HEK293 (cell line): ENCODE results near the gene ZNF224.

Experiments
- BCL11A ChIP-seq: fragments of 450-650 bp; formaldehyde crosslinking; IDR thresholded peaks from 2 replicates; pipeline ENCODE4 v1.5.1; 2016; ENCODE audit warnings: low read depth, missing biosample characterization, missing genetic modification characterization
- FEZF1 ChIP-seq: fragments of 450-650 bp; formaldehyde crosslinking; IDR thresholded peaks from 2 replicates; pipeline ENCODE4 v1.5.1; 2016; ENCODE audit warnings: missing biosample characterization, missing genetic modification characterization
- KLF10 ChIP-seq: fragments of 450-650 bp; IDR thresholded peaks from 2 replicates; pipeline ENCODE4 v1.5.1; 2018; ENCODE audit warnings: missing biosample characterization, mild to moderate bottlenecking, missing genetic modification characterization
- MYNN ChIP-seq: fragments of 450-650 bp; formaldehyde crosslinking; IDR thresholded peaks from 2 replicates; pipeline ENCODE4 v1.5.1; 2016; ENCODE audit warnings: missing biosample characterization, missing genetic modification characterization, borderline replicate concordance
- RBAK ChIP-seq: fragments of 450-650 bp; formaldehyde crosslinking; IDR thresholded peaks from 2 replicates; pipeline ENCODE4 v1.5.1; 2016; ENCODE audit warnings: missing biosample characterization, missing genetic modification characterization
- REPIN1 ChIP-seq: fragments of 450-650 bp; formaldehyde crosslinking; IDR thresholded peaks from 2 replicates; pipeline ENCODE4 v1.5.1; 2017; ENCODE audit warnings: missing biosample characterization, missing genetic modification characterization, low read depth
- SETDB1 ChIP-seq: IDR thresholded peaks from one replicate; pipeline ENCODE4 v1.6.1; 2017; ENCODE audit warnings: mild to moderate bottlenecking, low read length, moderate library complexity, mixed read lengths; ENCODE audit not compliant: insufficient read length
- SP7 ChIP-seq: fragments of 450-650 bp; formaldehyde crosslinking; IDR thresholded peaks from 2 replicates; pipeline ENCODE4 v1.5.1; 2016; ENCODE audit warnings: missing biosample characterization, missing genetic modification characterization
- ZNF138 ChIP-seq: fragments of 450-650 bp; formaldehyde crosslinking; IDR thresholded peaks from 2 replicates; pipeline ENCODE4 v1.5.1; 2016; ENCODE audit warnings: missing biosample characterization, missing genetic modification characterization, borderline replicate concordance
- ZNF169 ChIP-seq: fragments of 450-650 bp; formaldehyde crosslinking; IDR thresholded peaks from 2 replicates; pipeline ENCODE4 v1.5.1; 2016; ENCODE audit warnings: missing biosample characterization, missing genetic modification characterization
- ZNF2 ChIP-seq: fragments of 450-650 bp; formaldehyde crosslinking; IDR thresholded peaks from 2 replicates; pipeline ENCODE4 v1.5.1; 2016; ENCODE audit warnings: missing biosample characterization, missing genetic modification characterization
- ZNF221 ChIP-seq: fragments of 450-650 bp; formaldehyde crosslinking; IDR thresholded peaks from 2 replicates; pipeline ENCODE4 v1.5.1; 2017; ENCODE audit warnings: missing biosample characterization, missing genetic modification characterization, borderline replicate concordance
- ZNF23 ChIP-seq: fragments of 450-650 bp; formaldehyde crosslinking; IDR thresholded peaks from 2 replicates; pipeline ENCODE4 v1.5.1; 2016; ENCODE audit warnings: missing biosample characterization, missing genetic modification characterization, borderline replicate concordance
- ZNF335 ChIP-seq: fragments of 450-650 bp; formaldehyde crosslinking; conservative IDR thresholded peaks from 2 replicates; pipeline ENCODE4 v1.5.1; 2016; ENCODE audit warnings: missing biosample characterization, missing genetic modification characterization
- ZNF37A ChIP-seq: fragments of 450-650 bp; IDR thresholded peaks from 2 replicates; pipeline ENCODE4 v1.5.1; 2018; ENCODE audit warnings: missing biosample characterization, missing genetic modification characterization
- ZNF391 ChIP-seq: fragments of 450-650 bp; formaldehyde crosslinking; IDR thresholded peaks from 2 replicates; pipeline ENCODE4 v1.5.1; 2016; ENCODE audit warnings: low read depth, missing biosample characterization, missing genetic modification characterization, borderline replicate concordance
- ZNF404 ChIP-seq: fragments of 450-650 bp; formaldehyde crosslinking; IDR thresholded peaks from 2 replicates; pipeline ENCODE4 v1.5.1; 2017; ENCODE audit warnings: missing biosample characterization, missing genetic modification characterization
- ZNF514 ChIP-seq: fragments of 450-650 bp; formaldehyde crosslinking; IDR thresholded peaks from 2 replicates; pipeline ENCODE4 v1.5.1; 2016; ENCODE audit warnings: missing biosample characterization, missing genetic modification characterization
- ZNF555 ChIP-seq: fragments of 450-650 bp; formaldehyde crosslinking; conservative IDR thresholded peaks from 2 replicates; pipeline ENCODE4 v1.5.1; 2017; ENCODE audit warnings: missing biosample characterization, mild to moderate bottlenecking, missing genetic modification characterization, inconsistent platforms
- ZNF561 ChIP-seq: fragments of 450-650 bp; IDR thresholded peaks from 2 replicates; pipeline ENCODE4 v1.5.1; 2018; ENCODE audit warnings: missing biosample characterization, missing genetic modification characterization, borderline replicate concordance
- ZNF596 ChIP-seq: fragments of 450-650 bp; IDR thresholded peaks from 2 replicates; pipeline ENCODE4 v1.5.0; 2018; ENCODE audit warnings: missing biosample characterization, mild to moderate bottlenecking, missing genetic modification characterization, moderate library complexity
- ZNF623 ChIP-seq: fragments of 450-650 bp; formaldehyde crosslinking; IDR thresholded peaks from 2 replicates; pipeline ENCODE4 v1.5.1; 2016; ENCODE audit warnings: missing biosample characterization, missing genetic modification characterization
- ZNF677 ChIP-seq: fragments of 450-650 bp; IDR thresholded peaks from 2 replicates; pipeline ENCODE4 v1.5.0; 2018; ENCODE audit warnings: missing biosample characterization, mild to moderate bottlenecking, missing genetic modification characterization, moderate library complexity
- ZNF747 ChIP-seq: fragments of 450-650 bp; formaldehyde crosslinking; IDR thresholded peaks from 2 replicates; pipeline ENCODE4 v1.5.1; 2016; ENCODE audit warnings: missing biosample characterization, missing genetic modification characterization
- ZSCAN23 ChIP-seq: fragments of 450-650 bp; formaldehyde crosslinking; IDR thresholded peaks from 2 replicates; pipeline ENCODE4 v1.5.1; 2016; ENCODE audit warnings: missing biosample characterization, missing genetic modification characterization
- TF ChIP-seq, protein P1 (sequence below): fragments of 450-650 bp; formaldehyde crosslinking; IDR thresholded peaks from 2 replicates; pipeline ENCODE4 v1.5.1; 2016; ENCODE audit warnings: missing biosample characterization, missing genetic modification characterization, borderline replicate concordance
- TF ChIP-seq, protein P2 (sequence below): fragments of 450-650 bp; formaldehyde crosslinking; IDR thresholded peaks from 2 replicates; pipeline ENCODE4 v1.5.1; 2016; ENCODE audit warnings: missing biosample characterization, missing genetic modification characterization, borderline replicate concordance
- TF ChIP-seq, protein P3 (sequence below): fragments of 450-650 bp; formaldehyde crosslinking; IDR thresholded peaks from 2 replicates; pipeline ENCODE4 v1.5.1; 2017; ENCODE audit warnings: missing biosample characterization, missing genetic modification characterization
- TF ChIP-seq, protein P4 (sequence below): fragments of 450-650 bp; formaldehyde crosslinking; IDR thresholded peaks from 2 replicates; pipeline ENCODE4 v1.5.1; 2016; ENCODE audit warnings: missing biosample characterization, missing genetic modification characterization
- TF ChIP-seq, protein P5 (sequence below): fragments of 450-650 bp; formaldehyde crosslinking; IDR thresholded peaks from 2 replicates; pipeline ENCODE4 v1.5.1; 2016; ENCODE audit warnings: missing biosample characterization, missing genetic modification characterization

The ZNF224 gene

DNA sequence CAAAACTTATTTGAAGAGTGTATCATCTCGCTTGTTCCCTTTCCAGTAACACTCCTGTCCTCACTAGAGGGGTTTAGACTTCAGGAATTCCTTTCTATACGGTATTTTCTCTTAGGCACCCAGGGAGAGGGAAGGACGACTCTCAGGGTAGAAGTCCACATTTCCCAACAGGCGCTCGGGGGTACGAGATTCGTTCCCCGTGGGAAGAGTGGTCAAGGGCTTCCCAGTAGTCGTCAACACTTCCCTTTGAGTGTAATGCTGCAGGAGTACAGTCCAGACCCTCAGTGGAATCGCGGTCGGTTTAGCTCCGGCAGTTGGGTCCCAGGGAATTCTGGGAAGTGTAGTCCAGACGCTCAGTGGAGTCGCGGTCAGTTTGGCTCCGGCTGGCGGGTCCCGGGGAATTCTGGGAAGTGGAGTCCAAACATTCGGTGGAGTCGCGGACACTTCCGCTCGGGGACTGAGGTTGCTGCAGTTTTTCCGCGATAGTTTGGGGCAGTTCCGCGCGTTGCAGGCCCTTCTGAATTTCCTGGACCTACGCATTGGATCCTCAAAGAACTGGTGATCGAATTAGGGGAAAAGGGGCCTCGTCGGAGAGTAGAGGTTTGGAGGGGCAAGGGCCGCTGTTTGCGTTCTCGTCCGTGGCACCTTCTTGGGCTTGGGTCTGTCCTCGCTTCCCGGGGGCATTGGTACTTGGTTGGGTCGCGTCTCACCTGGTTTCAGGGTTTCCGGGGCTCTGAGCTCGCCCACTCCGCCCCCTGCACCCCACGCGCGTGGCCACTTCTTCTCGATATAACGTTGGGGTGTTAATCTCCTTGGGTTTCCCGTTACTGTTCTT lies at the start of gene ZNF224 (continued):
- TF ChIP-seq, protein P1, sequence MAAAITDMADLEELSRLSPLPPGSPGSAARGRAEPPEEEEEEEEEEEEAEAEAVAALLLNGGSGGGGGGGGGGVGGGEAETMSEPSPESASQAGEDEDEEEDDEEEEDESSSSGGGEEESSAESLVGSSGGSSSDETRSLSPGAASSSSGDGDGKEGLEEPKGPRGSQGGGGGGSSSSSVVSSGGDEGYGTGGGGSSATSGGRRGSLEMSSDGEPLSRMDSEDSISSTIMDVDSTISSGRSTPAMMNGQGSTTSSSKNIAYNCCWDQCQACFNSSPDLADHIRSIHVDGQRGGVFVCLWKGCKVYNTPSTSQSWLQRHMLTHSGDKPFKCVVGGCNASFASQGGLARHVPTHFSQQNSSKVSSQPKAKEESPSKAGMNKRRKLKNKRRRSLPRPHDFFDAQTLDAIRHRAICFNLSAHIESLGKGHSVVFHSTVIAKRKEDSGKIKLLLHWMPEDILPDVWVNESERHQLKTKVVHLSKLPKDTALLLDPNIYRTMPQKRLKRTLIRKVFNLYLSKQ (tag by site-specific recombination) = no peak
- TF ChIP-seq ZNF404 = no peak
- TF ChIP-seq ZNF555 = no peak
- TF ChIP-seq ZNF138 (tag by site-specific recombination) = no peak
- TF ChIP-seq ZNF169 (tag by site-specific recombination) = no peak
- TF ChIP-seq ZNF37A = no peak
- no peak for TF ChIP-seq ZNF23
- TF ChIP-seq ZNF514 (tag by site-specific recombination) = no peak
- no peak for TF ChIP-seq FEZF1
- TF ChIP-seq, protein P2, sequence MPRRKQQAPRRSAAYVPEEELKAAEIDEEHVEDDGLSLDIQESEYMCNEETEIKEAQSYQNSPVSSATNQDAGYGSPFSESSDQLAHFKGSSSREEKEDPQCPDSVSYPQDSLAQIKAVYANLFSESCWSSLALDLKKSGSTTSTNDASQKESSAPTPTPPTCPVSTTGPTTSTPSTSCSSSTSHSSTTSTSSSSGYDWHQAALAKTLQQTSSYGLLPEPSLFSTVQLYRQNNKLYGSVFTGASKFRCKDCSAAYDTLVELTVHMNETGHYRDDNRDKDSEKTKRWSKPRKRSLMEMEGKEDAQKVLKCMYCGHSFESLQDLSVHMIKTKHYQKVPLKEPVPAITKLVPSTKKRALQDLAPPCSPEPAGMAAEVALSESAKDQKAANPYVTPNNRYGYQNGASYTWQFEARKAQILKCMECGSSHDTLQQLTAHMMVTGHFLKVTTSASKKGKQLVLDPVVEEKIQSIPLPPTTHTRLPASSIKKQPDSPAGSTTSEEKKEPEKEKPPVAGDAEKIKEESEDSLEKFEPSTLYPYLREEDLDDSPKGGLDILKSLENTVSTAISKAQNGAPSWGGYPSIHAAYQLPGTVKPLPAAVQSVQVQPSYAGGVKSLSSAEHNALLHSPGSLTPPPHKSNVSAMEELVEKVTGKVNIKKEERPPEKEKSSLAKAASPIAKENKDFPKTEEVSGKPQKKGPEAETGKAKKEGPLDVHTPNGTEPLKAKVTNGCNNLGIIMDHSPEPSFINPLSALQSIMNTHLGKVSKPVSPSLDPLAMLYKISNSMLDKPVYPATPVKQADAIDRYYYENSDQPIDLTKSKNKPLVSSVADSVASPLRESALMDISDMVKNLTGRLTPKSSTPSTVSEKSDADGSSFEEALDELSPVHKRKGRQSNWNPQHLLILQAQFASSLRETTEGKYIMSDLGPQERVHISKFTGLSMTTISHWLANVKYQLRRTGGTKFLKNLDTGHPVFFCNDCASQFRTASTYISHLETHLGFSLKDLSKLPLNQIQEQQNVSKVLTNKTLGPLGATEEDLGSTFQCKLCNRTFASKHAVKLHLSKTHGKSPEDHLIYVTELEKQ (tag by site-specific recombination) = no peak
- no peak for TF ChIP-seq SETDB1
- peak; percentile 40; the same call in 1 of the 2 replicates for TF ChIP-seq ZSCAN23 (tag by site-specific recombination)
- no peak for TF ChIP-seq ZNF747
- TF ChIP-seq, protein P3, sequence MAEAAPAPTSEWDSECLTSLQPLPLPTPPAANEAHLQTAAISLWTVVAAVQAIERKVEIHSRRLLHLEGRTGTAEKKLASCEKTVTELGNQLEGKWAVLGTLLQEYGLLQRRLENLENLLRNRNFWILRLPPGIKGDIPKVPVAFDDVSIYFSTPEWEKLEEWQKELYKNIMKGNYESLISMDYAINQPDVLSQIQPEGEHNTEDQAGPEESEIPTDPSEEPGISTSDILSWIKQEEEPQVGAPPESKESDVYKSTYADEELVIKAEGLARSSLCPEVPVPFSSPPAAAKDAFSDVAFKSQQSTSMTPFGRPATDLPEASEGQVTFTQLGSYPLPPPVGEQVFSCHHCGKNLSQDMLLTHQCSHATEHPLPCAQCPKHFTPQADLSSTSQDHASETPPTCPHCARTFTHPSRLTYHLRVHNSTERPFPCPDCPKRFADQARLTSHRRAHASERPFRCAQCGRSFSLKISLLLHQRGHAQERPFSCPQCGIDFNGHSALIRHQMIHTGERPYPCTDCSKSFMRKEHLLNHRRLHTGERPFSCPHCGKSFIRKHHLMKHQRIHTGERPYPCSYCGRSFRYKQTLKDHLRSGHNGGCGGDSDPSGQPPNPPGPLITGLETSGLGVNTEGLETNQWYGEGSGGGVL (tag by site-specific recombination) = no peak
- peak; percentile 88 for TF ChIP-seq REPIN1 (tag by site-specific recombination)
- peak; percentile 99 for TF ChIP-seq ZNF335
- peak; percentile 80 for TF ChIP-seq ZNF2
- peak; percentile 67 for TF ChIP-seq SP7 (tag by site-specific recombination)
- TF ChIP-seq ZNF623 (tag by site-specific recombination) = peak; percentile 30; the same call in 1 of the 2 replicates
- TF ChIP-seq KLF10 (tag by site-specific recombination) = peak; percentile 13; the same call in 1 of the 2 replicates
- no peak for TF ChIP-seq BCL11A (tag by site-specific recombination)
- no peak for TF ChIP-seq MYNN
- TF ChIP-seq ZNF391 (tag by site-specific recombination) = peak; percentile 22; the same call in 1 of the 2 replicates
- TF ChIP-seq ZNF677 (tag by site-specific recombination) = no peak
- TF ChIP-seq ZNF596 = no peak
- TF ChIP-seq ZNF221 (tag by site-specific recombination) = no peak
- peak; percentile 64 for TF ChIP-seq ZNF561 (tag by site-specific recombination)
- TF ChIP-seq, protein P4, sequence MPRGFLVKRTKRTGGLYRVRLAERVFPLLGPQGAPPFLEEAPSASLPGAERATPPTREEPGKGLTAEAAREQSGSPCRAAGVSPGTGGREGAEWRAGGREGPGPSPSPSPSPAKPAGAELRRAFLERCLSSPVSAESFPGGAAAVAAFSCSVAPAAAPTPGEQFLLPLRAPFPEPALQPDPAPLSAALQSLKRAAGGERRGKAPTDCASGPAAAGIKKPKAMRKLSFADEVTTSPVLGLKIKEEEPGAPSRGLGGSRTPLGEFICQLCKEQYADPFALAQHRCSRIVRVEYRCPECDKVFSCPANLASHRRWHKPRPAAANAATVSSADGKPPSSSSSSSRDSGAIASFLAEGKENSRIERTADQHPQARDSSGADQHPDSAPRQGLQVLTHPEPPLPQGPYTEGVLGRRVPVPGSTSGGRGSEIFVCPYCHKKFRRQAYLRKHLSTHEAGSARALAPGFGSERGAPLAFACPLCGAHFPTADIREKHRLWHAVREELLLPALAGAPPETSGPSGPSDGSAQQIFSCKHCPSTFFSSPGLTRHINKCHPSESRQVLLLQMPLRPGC = no peak
- TF ChIP-seq, protein P5, sequence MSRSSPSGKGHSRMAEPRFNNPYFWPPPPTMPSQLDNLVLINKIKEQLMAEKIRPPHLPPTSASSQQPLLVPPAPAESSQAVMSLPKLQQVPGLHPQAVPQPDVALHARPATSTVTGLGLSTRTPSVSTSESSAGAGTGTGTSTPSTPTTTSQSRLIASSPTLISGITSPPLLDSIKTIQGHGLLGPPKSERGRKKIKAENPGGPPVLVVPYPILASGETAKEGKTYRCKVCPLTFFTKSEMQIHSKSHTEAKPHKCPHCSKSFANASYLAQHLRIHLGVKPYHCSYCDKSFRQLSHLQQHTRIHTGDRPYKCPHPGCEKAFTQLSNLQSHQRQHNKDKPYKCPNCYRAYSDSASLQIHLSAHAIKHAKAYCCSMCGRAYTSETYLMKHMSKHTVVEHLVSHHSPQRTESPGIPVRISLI (tag by site-specific recombination) = no peak; the same call in 1 of the 2 replicates
- TF ChIP-seq RBAK (tag by site-specific recombination) = 0 out of 2 replicates have a peak, but pooled peaks have one; percentile 7
